MM.1S (cell line): ENCODE measurements around the gene USF2.

ENCODE experiments used
- DNase-seq: peaks from one replicate; pipeline ENCODE4 v3.0.0-alpha.2; 2015
- H2AFZ ChIP-seq: fragments of 300-600 bp; sonication (generic); 2 replicates; pipeline ENCODE4 v1.6.0; 2016; ENCODE audit warnings: antibody characterized with exemption, low read length
- H3F3A ChIP-seq: fragments of 300-600 bp; sonication (generic); 2 replicates; pipeline ENCODE4 v1.6.1; 2016; ENCODE audit warnings: mild to moderate bottlenecking, antibody characterized with exemption, low read length, moderate library complexity, mixed read lengths; ENCODE audit not compliant: insufficient read depth
- H3K27ac ChIP-seq: fragments of 300-600 bp; sonication (generic); 2 replicates; pipeline ENCODE4 v1.5.1; 2016; ENCODE audit warnings: mild to moderate bottlenecking, low read length
- H3K27me3 ChIP-seq: fragments of 300-600 bp; sonication (generic); replicated peaks from 2 replicates; pipeline ENCODE4 v1.6.0; 2016; ENCODE audit warnings: low read length; ENCODE audit not compliant: insufficient read depth
- H3K36me3 ChIP-seq: fragments of 300-600 bp; sonication (generic); replicated peaks from 2 replicates; pipeline ENCODE4 v1.6.1; 2016; ENCODE audit warnings: mild to moderate bottlenecking, low read length, mixed read lengths; ENCODE audit not compliant: insufficient read depth
- H3K4me1 ChIP-seq: fragments of 300-600 bp; sonication (generic); 2 replicates; pipeline ENCODE4 v1.6.1; 2016; ENCODE audit warnings: low read length, mixed read lengths
- H3K4me2 ChIP-seq: fragments of 300-600 bp; sonication (generic); 2 replicates; pipeline ENCODE4 v1.6.0; 2016; ENCODE audit warnings: low read depth, low read length
- H3K4me3 ChIP-seq: fragments of 300-600 bp; sonication (generic); 2 replicates; pipeline ENCODE4 v1.5.1; 2016; ENCODE audit warnings: low read length, mixed read lengths
- H3K79me2 ChIP-seq: fragments of 300-600 bp; sonication (generic); 2 replicates; pipeline ENCODE4 v1.6.1; 2016; ENCODE audit warnings: mixed run types, low read length, mixed read lengths
- H3K9ac ChIP-seq: fragments of 300-600 bp; sonication (generic); 2 replicates; pipeline ENCODE4 v1.6.1; 2016; ENCODE audit warnings: low read length, mixed read lengths
- H3K9me2 ChIP-seq: fragments of 300-600 bp; sonication (generic); replicated peaks from 2 replicates; pipeline ENCODE4 v1.6.1; 2016; ENCODE audit warnings: mild to moderate bottlenecking, low read length, mixed read lengths; ENCODE audit not compliant: insufficient read depth
- H3K9me3 ChIP-seq: fragments of 300-600 bp; sonication (generic); replicated peaks from 2 replicates; pipeline ENCODE4 v1.6.1; 2016; ENCODE audit warnings: mild to moderate bottlenecking, low read length, mixed read lengths; ENCODE audit not compliant: insufficient read depth
- H4K20me1 ChIP-seq: fragments of 300-600 bp; sonication (generic); 2 replicates; pipeline ENCODE4 v1.6.1; 2016; ENCODE audit warnings: mild to moderate bottlenecking, low read length, moderate library complexity, mixed read lengths; ENCODE audit not compliant: insufficient read depth
- CTCF ChIP-seq: fragments of 300-600 bp; sonication (generic); IDR thresholded peaks from 2 replicates; pipeline ENCODE4 v1.5.1; 2016; ENCODE audit warnings: antibody characterized with exemption, low read length, mixed read lengths
- EZH2 ChIP-seq: fragments of 300-600 bp; sonication (generic); optimal IDR thresholded peaks from 2 replicates; pipeline ENCODE3; 2017; ENCODE audit warnings: low read depth, mild to moderate bottlenecking, antibody characterized with exemption, low read length, mixed read lengths
- EZH2phosphoT487 ChIP-seq: fragments of 300-600 bp; sonication (generic); IDR thresholded peaks from 2 replicates; pipeline ENCODE4 v1.6.1; 2018; ENCODE audit warnings: antibody characterized with exemption, low read length

Gene USF2

GRCh38 chr19:35241417-35241816, 27.3 kb upstream of the USF2 start:
- Histone ChIP-seq H3K4me2 (no peak overlapping the region), H3F3A (no peaks in the 10 kb centered on the region), H3K79me2 (no peaks in the 10 kb centered on the region), H3K27ac (no peak overlapping the region), H3K9ac (no peak overlapping the region), H2AFZ (no peak overlapping the region), H3K36me3 (no peaks in the 10 kb centered on the region), H4K20me1 (no peaks in the 10 kb centered on the region), H3K27me3 (no peaks in the 10 kb centered on the region), H3K9me3 (no peaks in the 10 kb centered on the region), H3K4me1 (peaks cover 12% of the 10 kb centered on the region), H3K4me3 (no peak overlapping the region), H3K9me2 (no peaks in the 10 kb centered on the region)
- TF ChIP-seq CTCF (no peak), EZH2 (no peak), EZH2phosphoT487 (no peak)
- no peak for DNase-seq

GRCh38 chr19:35246466-35247092, 22.2 kb upstream of the USF2 start:
- TF ChIP-seq EZH2phosphoT487 (no peak), CTCF (no peak), EZH2 (no peak)

GRCh38 chr19:35247526-35248309, 21.0 kb upstream of the USF2 start:
- no peaks in the 10 kb centered on the region for H3K9me3 ChIP-seq
- no peaks in the 10 kb centered on the region for H4K20me1 ChIP-seq
- peak overlapping the region; percentile 97 for H3K27ac ChIP-seq
- no peaks in the 10 kb centered on the region for H3K9me2 ChIP-seq
- TF ChIP-seq CTCF (peak; percentile 51), EZH2 (no peak)
- DNase-seq: peak; percentile 87
- peaks cover 15% of the 10 kb centered on the region for H3K4me1 ChIP-seq
- peaks cover 31% of the 10 kb centered on the region for H3K79me2 ChIP-seq
- H3K9ac ChIP-seq: peak overlapping the region; percentile 92
- H3K36me3 ChIP-seq: 0 out of 2 replicates have a peak, but pooled peaks cover 2% of the 10 kb centered on the region
- H3K4me3 ChIP-seq: peak overlapping the region; percentile 83
- no peaks in the 10 kb centered on the region for H3K27me3 ChIP-seq
- H3K4me2 ChIP-seq: peak overlapping the region; percentile 80
- peaks cover 18% of the 10 kb centered on the region for H3F3A ChIP-seq
- peak overlapping the region; percentile 79 for H2AFZ ChIP-seq

More at GRCh38 chr19:35246466-35247092, 22.2 kb upstream of the USF2 start:
- no peaks in the 10 kb centered on the region for H3K27me3 ChIP-seq
- no peaks in the 10 kb centered on the region for H4K20me1 ChIP-seq
- no peak overlapping the region for H2AFZ ChIP-seq
- peaks cover 15% of the 10 kb centered on the region for H3K4me1 ChIP-seq
- no peaks in the 10 kb centered on the region for H3K9me2 ChIP-seq
- H3K36me3 ChIP-seq: 0 out of 2 replicates have a peak, but pooled peaks cover 2% of the 10 kb centered on the region
- no peaks in the 10 kb centered on the region for H3K9me3 ChIP-seq
- peak overlapping the region; percentile 80; the same call in 1 of the 2 replicates for H3K4me2 ChIP-seq
- peaks cover 28% of the 10 kb centered on the region for H3K79me2 ChIP-seq
- no peak overlapping the region for H3K9ac ChIP-seq
- H3K27ac ChIP-seq: no peak overlapping the region
- peaks cover 18% of the 10 kb centered on the region for H3F3A ChIP-seq
- no peak overlapping the region for H3K4me3 ChIP-seq
- DNase-seq: no peak
